Gastrocnemius medialis (tissue), 4 donors: ENCODE results near the gene SLC41A2. TPM values are rescaled to one million over a fixed set of nuclear protein-coding genes. Genes with fewer than 3 reads are reported as not detected.

Experiments used
- ATAC-seq, 2 donors: fragments of 150-250 bp; one replicate each; pipeline ENCODE4 v1.9.1; 2016
- DNase-seq, 2 donors: peaks; one replicate each; pipeline ENCODE4 v3.0.0-alpha.2; 2019
- H3K27ac ChIP-seq, 4 donors: fragments of 200-600 bp; sonication (generic); 1 replicate in 1 of 4; 2 replicates in 3 of 4; pipeline ENCODE4 v1.5.1; 2016 to 2018; ENCODE audit warnings: mild to moderate bottlenecking in 2 of 4, moderate library complexity in 1 of 4
- H3K27me3 ChIP-seq, 3 donors: fragments of 200-600 bp; sonication (generic) in 2 of 3; 1 replicate in 1 of 3; 2 replicates in 2 of 3; pipeline versions ENCODE4 v1.5.1 to v1.6.0; 2016 to 2019; ENCODE audit warnings: mild to moderate bottlenecking in 1 of 3, moderate library complexity in 1 of 3
- H3K36me3 ChIP-seq, 2 donors: fragments of 200-600 bp; sonication (generic) in 1 of 2; one replicate each; pipeline ENCODE4 v1.5.1; 2017 to 2018
- H3K4me1 ChIP-seq, 2 donors: fragments of 200-600 bp; sonication (generic) in 1 of 2; one replicate each; pipeline ENCODE4 v1.5.1; 2016 to 2017; ENCODE audit warnings: mild to moderate bottlenecking in 2 of 2
- H3K4me3 ChIP-seq, 4 donors: fragments of 200-600 bp; sonication (generic) in 3 of 4; 1 replicate in 1 of 4; 2 replicates in 3 of 4; pipeline ENCODE4 v1.5.1; 2016 to 2019; ENCODE audit warnings: mild to moderate bottlenecking in 2 of 4
- H3K9me3 ChIP-seq, 3 donors: fragments of 200-600 bp; sonication (generic) in 2 of 3; 1 replicate in 1 of 3; 2 replicates in 2 of 3; pipeline ENCODE4 v1.5.1; 2016 to 2019
- CTCF ChIP-seq, 5 experiments: fragments of 450-650 bp in 3 of 5; fragments of 200-600 bp in 2 of 5; sonication (generic) in 2 of 5; IDR thresholded peaks in 4 of 5; conservative IDR thresholded peaks in 1 of 5; 1 replicate in 4 of 5; 2 replicates in 1 of 5; pipeline ENCODE4 v1.5.1; 2016 to 2019; ENCODE audit warnings: antibody characterized with exemption in 5 of 5, mild to moderate bottlenecking in 3 of 5, moderate library complexity in 3 of 5
- POLR2A ChIP-seq, 2 donors: fragments of 450-650 bp; IDR thresholded peaks; one replicate each; pipeline ENCODE4 v1.6.1; 2017; ENCODE audit warnings: antibody characterized with exemption in 2 of 2, mild to moderate bottlenecking in 2 of 2, moderate library complexity in 2 of 2
- in situ Hi-C, 4 donors: fragments of 200-750 bp; cut with MboI; loops; one replicate each; pipeline versions ENCODE4 v1.15.0 to v1.8.0; 2017; ENCODE audit warnings: low sequenced_read_pairs in 4 of 4
- intact Hi-C: fragments of 100-400 bp; cut with DNase I; formaldehyde crosslinking; loops from one replicate; pipeline ENCODE4 v1.15.1; 2023; ENCODE audit warnings: low total_unique reads
- total RNA-seq, 4 donors: library from RNA; depleted of rRNA; stranded (reverse); fragments of >200 nt; gene quantifications; one replicate each; pipeline versions ENCODE4 v1.1.0 to v1.2.3, GENCODE V29; 2016

Gene SLC41A2
- total RNA-seq, 4 donors from 2014 or later, result 0.35 to 4.5 (median 0.83) TPM

GRCh38 chr12:104974626-104975290 is 16.7 kb upstream of the SLC41A2 start:
- Histone ChIP-seq H3K36me3 (no peaks in the 10 kb centered on the region), H3K4me3 (no peak overlapping the region), H3K4me1 (no peaks in the 10 kb centered on the region), H3K9me3 (no peaks in the 10 kb centered on the region), H3K27ac (no peak overlapping the region), H3K27me3 (no peaks in the 10 kb centered on the region)
- peak in 1 of 2 donors; percentile 36 for ATAC-seq
- no peak for TF ChIP-seq POLR2A (IDR thresholded peaks at IDR 0.05)
- TF ChIP-seq CTCF (IDR thresholded peaks at IDR 0.05 in 4 of 5, conservative IDR thresholded peaks at IDR 0.05 in 1 of 5), result no peak
- in situ Hi-C loops (no loop called here), intact Hi-C loops (no loop called here)
- DNase-seq, result peak in 1 of 2 donors; percentile 17

- no peak for TF ChIP-seq POLR2A (IDR thresholded peaks at IDR 0.05)
- no peak for TF ChIP-seq CTCF (IDR thresholded peaks at IDR 0.05 in 4 of 5, conservative IDR thresholded peaks at IDR 0.05 in 1 of 5)
- in situ Hi-C loops (no loop called here), intact Hi-C loops (no loop called here)
- Histone ChIP-seq H3K9me3 (no peaks in the 10 kb centered on the region), H3K36me3 (no peaks in the 10 kb centered on the region), H3K27ac (no peak overlapping the region), H3K4me3 (no peak overlapping the region), H3K4me1 (no peaks in the 10 kb centered on the region), H3K27me3 (no peaks in the 10 kb centered on the region)
- no peak for ATAC-seq
- DNase-seq, result no peak
These were observed 15.2 kb upstream of the SLC41A2 start for GRCh38 chr12:104973250-104973649.

GRCh38 chr12:104971306-104971705 is 13.2 kb upstream of the SLC41A2 start:
- no peaks in the 10 kb centered on the region for H3K9me3 ChIP-seq
- TF ChIP-seq POLR2A (IDR thresholded peaks at IDR 0.05), result no peak
- TF ChIP-seq CTCF (IDR thresholded peaks at IDR 0.05 in 4 of 5, conservative IDR thresholded peaks at IDR 0.05 in 1 of 5), result no peak
- DNase-seq (no peak), ATAC-seq (no peak)
- intact Hi-C loops, result no loop called here
- H3K4me3 ChIP-seq, result no peak overlapping the region
- in situ Hi-C loops, result no loop called here
- no peaks in the 10 kb centered on the region for H3K4me1 ChIP-seq
- H3K27me3 ChIP-seq, result no peaks in the 10 kb centered on the region
- H3K27ac ChIP-seq, result no peak overlapping the region
- no peaks in the 10 kb centered on the region for H3K36me3 ChIP-seq

- H3K9me3 ChIP-seq, result no peaks in the 10 kb centered on the region
- in situ Hi-C loops (no loop called here), intact Hi-C loops (no loop called here)
- H3K27ac ChIP-seq, result no peak overlapping the region
- TF ChIP-seq POLR2A (IDR thresholded peaks at IDR 0.05) (no peak), CTCF (IDR thresholded peaks at IDR 0.05 in 4 of 5, conservative IDR thresholded peaks at IDR 0.05 in 1 of 5) (no peak)
- no peaks in the 10 kb centered on the region for H3K36me3 ChIP-seq
- no peaks in the 10 kb centered on the region for H3K4me1 ChIP-seq
- DNase-seq (no peak), ATAC-seq (no peak)
- H3K4me3 ChIP-seq, result no peak overlapping the region
- no peaks in the 10 kb centered on the region for H3K27me3 ChIP-seq
These were observed 11.3 kb upstream of the SLC41A2 start for GRCh38 chr12:104969343-104969742.

- intact Hi-C loops (no loop called here), in situ Hi-C loops (no loop called here)
- TF ChIP-seq CTCF (IDR thresholded peaks at IDR 0.05 in 4 of 5, conservative IDR thresholded peaks at IDR 0.05 in 1 of 5) (no peak), POLR2A (IDR thresholded peaks at IDR 0.05) (no peak)
- Histone ChIP-seq H3K4me3 (no peak overlapping the region), H3K9me3 (no peaks in the 10 kb centered on the region), H3K4me1 (no peaks in the 10 kb centered on the region), H3K36me3 (no peaks in the 10 kb centered on the region), H3K27ac (no peak overlapping the region), H3K27me3 (no peaks in the 10 kb centered on the region)
- DNase-seq (no peak), ATAC-seq (no peak)
These were observed 8.6 kb upstream of the SLC41A2 start for GRCh38 chr12:104966677-104967076.
